SK-N-MC (cell line): ENCODE data around the gene NCAM2.

Experiments
- EZH2 ChIP-seq: fragments of 200-600 bp; sonication (generic); IDR thresholded peaks from one replicate; pipeline ENCODE4 v1.6.1; 2017; ENCODE audit warnings: antibody characterized with exemption
- FOXP2 ChIP-seq: optimal IDR thresholded peaks from 2 replicates; pipeline ENCODE3; 2011; ENCODE audit warnings: mild to moderate bottlenecking, moderate library complexity; ENCODE audit not compliant: insufficient read depth; ENCODE audit errors: extremely low read length, control extremely low read depth

DNA sequence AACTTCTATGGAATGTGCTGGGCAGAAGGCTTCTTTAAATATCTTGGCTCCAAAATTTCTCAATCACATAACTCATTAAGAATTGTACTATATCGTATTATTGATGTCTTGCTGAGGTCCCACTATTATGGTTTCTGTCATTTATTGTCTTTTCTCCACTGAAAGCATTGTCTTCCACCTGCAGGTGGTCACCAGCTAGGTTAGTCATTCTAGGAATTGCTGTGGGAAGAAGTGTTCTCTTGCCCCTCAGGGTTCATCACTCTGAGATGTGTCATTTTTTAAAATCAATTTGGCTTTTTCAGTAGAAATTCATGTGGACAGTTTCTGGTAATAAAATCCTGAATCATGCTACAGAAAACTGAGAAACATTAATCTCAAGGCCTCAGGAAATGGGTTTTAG is 66.1 kb downstream of the NCAM2 start:
- no peak for TF ChIP-seq EZH2
- no peak for TF ChIP-seq FOXP2
